Thyroid gland (tissue), 4 donors: ENCODE data around the gene DHX57.

Experiments used
- CTCF ChIP-seq, 6 experiments: fragments of 200-600 bp in 3 of 6; fragments of 450-650 bp in 3 of 6; sonication (generic) in 3 of 6; IDR thresholded peaks; one replicate each; pipeline ENCODE4 v1.5.1; 2016 to 2019; ENCODE audit warnings: antibody characterized with exemption in 6 of 6, mild to moderate bottlenecking in 2 of 6, inconsistent platforms in 1 of 6, moderate library complexity in 1 of 6
- POLR2A ChIP-seq, 2 donors: fragments of 450-650 bp; IDR thresholded peaks; one replicate each; pipeline ENCODE4 v1.6.1; 2017; ENCODE audit warnings: antibody characterized with exemption in 2 of 2, mild to moderate bottlenecking in 2 of 2, moderate library complexity in 1 of 2

DNA sequence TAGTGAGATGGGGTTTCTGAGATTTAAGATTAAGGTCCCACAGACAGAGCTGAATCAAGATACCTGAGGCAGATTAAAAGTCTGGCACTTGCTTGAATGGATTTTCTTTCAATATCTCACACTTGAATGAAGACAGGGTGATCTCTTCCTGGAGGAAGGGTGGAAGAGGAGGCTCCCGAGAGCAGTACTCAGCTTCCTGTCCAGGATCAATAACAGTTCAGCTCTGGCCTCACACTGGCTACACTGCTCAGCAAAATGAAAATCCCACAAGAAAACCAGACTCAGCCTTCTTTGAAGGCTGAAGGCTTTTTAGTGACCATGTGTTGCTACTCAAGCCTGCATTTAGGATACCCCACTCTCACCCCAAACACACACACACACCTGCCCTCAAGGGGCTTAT is 25.0 kb upstream of the DHX57 start:
- TF ChIP-seq CTCF (IDR thresholded peaks at IDR 0.05) (no peak), POLR2A (IDR thresholded peaks at IDR 0.05) (no peak)
